CD14-positive monocyte (primary cell): ENCODE measurements around the gene GAD2. TPM values are rescaled to one million over a fixed set of nuclear protein-coding genes. Genes with fewer than 3 reads are reported as not detected.

Experiments
- DNase-seq, 3 donors: peaks; one replicate each; pipeline ENCODE4 v3.0.0-alpha.2; 2011 to 2022
- H2AFZ ChIP-seq: 2 replicates; pipeline ENCODE4 v1.6.0; 2012; ENCODE audit warnings: mild to moderate bottlenecking, low read depth, low read length, inconsistent platforms; ENCODE audit not compliant: insufficient read depth, poor library complexity, severe bottlenecking
- H3K27ac ChIP-seq, 2 donors: 1 replicate in 1 of 2; 2 replicates in 1 of 2; pipeline ENCODE4 v1.5.1; 2012 to 2013; ENCODE audit warnings: low read length in 2 of 2, control low read depth in 1 of 2, inconsistent platforms in 1 of 2, low read depth in 1 of 2, mild to moderate bottlenecking in 1 of 2
- H3K27me3 ChIP-seq, 2 donors: one replicate each; pipeline versions ENCODE4 v1.6.0 to v1.6.1; 2011 to 2013; ENCODE audit warnings: low read length in 2 of 2; ENCODE audit not compliant: control insufficient read depth in 2 of 2, insufficient read depth in 2 of 2
- H3K36me3 ChIP-seq, 2 donors: replicated peaks in 1 of 2; 1 replicate in 1 of 2; 2 replicates in 1 of 2; pipeline versions ENCODE4 v1.5.1 to v1.6.1; 2012 to 2013; ENCODE audit warnings: low read length in 2 of 2, control low read depth in 1 of 2, inconsistent platforms in 1 of 2, mild to moderate bottlenecking in 1 of 2; ENCODE audit not compliant: insufficient read depth in 2 of 2, control insufficient read depth in 1 of 2
- H3K4me1 ChIP-seq, 2 donors: 1 replicate in 1 of 2; 2 replicates in 1 of 2; pipeline versions ENCODE4 v1.5.1 to v1.6.1; 2012 to 2013; ENCODE audit warnings: low read length in 2 of 2, control low read depth in 1 of 2, inconsistent platforms in 1 of 2, mild to moderate bottlenecking in 1 of 2, moderate library complexity in 1 of 2; ENCODE audit not compliant: insufficient read depth in 2 of 2, control insufficient read depth in 1 of 2
- H3K4me2 ChIP-seq: replicated peaks from 2 replicates; pipeline ENCODE3; 2012; ENCODE audit warnings: low read length, moderate library complexity, mild to moderate bottlenecking; ENCODE audit not compliant: poor library complexity, severe bottlenecking; ENCODE audit errors: extremely low read depth
- H3K4me3 ChIP-seq, 3 experiments: fragments of 200-600 bp in 1 of 3; sonication (generic) in 1 of 3; replicated peaks in 1 of 3; 1 replicate in 2 of 3; 2 replicates in 1 of 3; pipeline ENCODE4 v1.5.1; 2011 to 2013; ENCODE audit warnings: low read length in 3 of 3, mild to moderate bottlenecking in 3 of 3, control low read depth in 2 of 3, low read depth in 2 of 3, inconsistent platforms in 1 of 3, moderate library complexity in 1 of 3
- H3K79me2 ChIP-seq: 2 replicates; pipeline ENCODE4 v1.6.0; 2012; ENCODE audit warnings: mild to moderate bottlenecking, control low read depth, inconsistent platforms, low read length, moderate library complexity; ENCODE audit not compliant: insufficient read depth
- H3K9ac ChIP-seq: 2 replicates; pipeline ENCODE4 v1.6.0; 2017; ENCODE audit warnings: low read length, mild to moderate bottlenecking; ENCODE audit not compliant: insufficient read depth, poor library complexity, severe bottlenecking
- H3K9me3 ChIP-seq, 2 donors: replicated peaks in 1 of 2; 1 replicate in 1 of 2; 2 replicates in 1 of 2; pipeline versions ENCODE4 v1.5.1 to v1.6.1; 2012 to 2013; ENCODE audit warnings: low read length in 2 of 2, control low read depth in 1 of 2; ENCODE audit not compliant: control insufficient read depth in 1 of 2, insufficient read depth in 1 of 2
- H4K20me1 ChIP-seq: 2 replicates; pipeline ENCODE4 v1.6.0; 2012; ENCODE audit warnings: mild to moderate bottlenecking, low read length, control low read depth, moderate library complexity; ENCODE audit not compliant: insufficient read depth
- H3K27ac Mint-ChIP-seq, 7 donors: one replicate each; pipeline ENCODE4 v1.8.0; 2020; ENCODE audit warnings: mild to moderate bottlenecking in 7 of 7, mixed read lengths in 7 of 7, moderate library complexity in 6 of 7, inconsistent platforms in 2 of 7
- H3K27me3 Mint-ChIP-seq, 3 donors: one replicate each; pipeline ENCODE4 v1.8.0; 2021 to 2022; ENCODE audit warnings: low read depth in 3 of 3, mild to moderate bottlenecking in 3 of 3, mixed read lengths in 3 of 3, moderate library complexity in 3 of 3, inconsistent platforms in 1 of 3
- H3K36me3 Mint-ChIP-seq, 2 donors: one replicate each; pipeline ENCODE4 v1.8.0; 2020; ENCODE audit warnings: mixed read lengths in 2 of 2, inconsistent platforms in 1 of 2, mild to moderate bottlenecking in 1 of 2
- H3K4me1 Mint-ChIP-seq: one replicate; pipeline ENCODE4 v1.8.0; 2020; ENCODE audit warnings: mild to moderate bottlenecking, mixed read lengths
- H3K4me3 Mint-ChIP-seq, 2 donors: one replicate each; pipeline ENCODE4 v1.8.0; 2020; ENCODE audit warnings: mild to moderate bottlenecking in 2 of 2, mixed read lengths in 2 of 2, moderate library complexity in 1 of 2
- H3K9me3 Mint-ChIP-seq, 7 donors: one replicate each; pipeline ENCODE4 v1.8.0; 2020 to 2022; ENCODE audit warnings: mixed read lengths in 7 of 7, mild to moderate bottlenecking in 6 of 7, moderate library complexity in 6 of 7, inconsistent platforms in 2 of 7
- CTCF ChIP-seq: fragments of 200-600 bp; IDR thresholded peaks from one replicate; pipeline ENCODE4 v1.8.0; 2022; ENCODE audit warnings: antibody characterized with exemption, mild to moderate bottlenecking
- whole genome bisulfite sequencing: methylation state at CpG from one replicate; pipeline ENCODE4 v1.1.5; 2013; ENCODE audit warnings: missing lambda C conversion rate; ENCODE audit not compliant: insufficient coverage; 5-methylcytosine and 5-hydroxymethylcytosine counted together
- intact Hi-C, 2 donors: fragments of 100-400 bp; cut with micrococcal nuclease; formaldehyde crosslinking; loops; one replicate each; pipeline versions ENCODE4 v1.15.0 to v1.15.1; 2023
- polyA plus RNA-seq, 3 donors: library from polyadenylated mRNA; depleted of rRNA in 1 of 3; unstranded in 2 of 3; stranded (reverse) in 1 of 3; fragments of 300-500 nt in 2 of 3; fragments of >200 nt in 1 of 3; fragmentation: Illumina TruSeq in 2 of 3; gene quantifications; 1 replicate in 2 of 3; 2 replicates in 1 of 3; pipeline ENCODE4 v1.2.3, GENCODE V29; 2012 to 2021

GAD2 gene
- polyA plus RNA-seq, 3 donors: not detected

GRCh38 chr10:26331371-26331770 lies 114.8 kb downstream of the GAD2 start:
- H3K79me2 ChIP-seq: no peaks in the 10 kb centered on the region
- no peak overlapping the region for H3K27ac ChIP-seq
- no CpG with 5 or more reads among the region's 3 CpGs for WGBS
- H3K36me3 ChIP-seq: no peaks in the 10 kb centered on the region
- DNase-seq: no peak
- no peak overlapping the region for H3K4me2 ChIP-seq
- no peaks in the 10 kb centered on the region for H3K36me3 Mint-ChIP-seq
- peaks cover 17% of the 10 kb centered on the region for H3K4me1 Mint-ChIP-seq
- H3K4me3 Mint-ChIP-seq: no peak overlapping the region
- H4K20me1 ChIP-seq: no peaks in the 10 kb centered on the region
- H3K27me3 Mint-ChIP-seq: peaks cover 0 to 4% (median 1%) of the 10 kb centered on the region in 3 donors
- H3K4me3 ChIP-seq: no peak overlapping the region
- no peak overlapping the region for H3K27ac Mint-ChIP-seq
- peaks cover 0 to 7% of the 10 kb centered on the region in 2 donors for H3K9me3 ChIP-seq
- H3K9ac ChIP-seq: no peak overlapping the region
- peaks cover 6 to 17% (median 10%) of the 10 kb centered on the region in 7 donors for H3K9me3 Mint-ChIP-seq
- intact Hi-C loops: loop anchor here in 1 of 2 donors (10.0 kb wide), 2 partner anchors 393 to 553 kb away; no protein-coding TSS in a partner anchor
- TF ChIP-seq CTCF: no peak
- H3K27me3 ChIP-seq: no peaks in the 10 kb centered on the region
- H3K4me1 ChIP-seq: peaks cover 11 to 14% of the 10 kb centered on the region in 2 donors
- H2AFZ ChIP-seq: no peak overlapping the region

- H3K9me3 ChIP-seq: no peaks in the 10 kb centered on the region
- no peaks in the 10 kb centered on the region for H4K20me1 ChIP-seq
- TF ChIP-seq CTCF: no peak
- H2AFZ ChIP-seq: no peak overlapping the region
- Mint-ChIP-seq H3K36me3 (peaks cover 0 to 2% of the 10 kb centered on the region in 2 donors), H3K27me3 (peaks cover 0 to 2% (median 1%) of the 10 kb centered on the region in 3 donors), H3K27ac (no peak overlapping the region), H3K4me1 (peaks cover 19% of the 10 kb centered on the region), H3K9me3 (peaks cover 0 to 6% (median 5%) of the 10 kb centered on the region in 7 donors), H3K4me3 (no peak overlapping the region)
- H3K4me3 ChIP-seq: no peak overlapping the region
- H3K27ac ChIP-seq: no peak overlapping the region
- no CpG with 5 or more reads among the region's 4 CpGs for WGBS
- no peaks in the 10 kb centered on the region for H3K79me2 ChIP-seq
- H3K9ac ChIP-seq: no peak overlapping the region
- no peak overlapping the region for H3K4me2 ChIP-seq
- H3K27me3 ChIP-seq: no peaks in the 10 kb centered on the region
- DNase-seq: no peak
- intact Hi-C loops: loop anchor here (2.0 to 10.0 kb wide), 3 partner anchors 222 to 550 kb away; no protein-coding TSS in a partner anchor
- peaks cover 19 to 22% of the 10 kb centered on the region in 2 donors for H3K4me1 ChIP-seq
- H3K36me3 ChIP-seq: no peaks in the 10 kb centered on the region
These were observed 117.8 kb downstream of the GAD2 start for GRCh38 chr10:26334232-26334931.
